Keratinocyte (primary cell): ENCODE results near the gene FAM107B. TPM values are rescaled to one million over a fixed set of nuclear protein-coding genes. Genes with fewer than 3 reads are reported as not detected.

Experiments
- DNase-seq: peaks from one replicate; pipeline ENCODE4 v3.0.0-alpha.2; 2011; ENCODE audit warnings: low read depth, missing footprints, low spot score
- FAIRE-seq: peaks from 2 replicates; lab custom pipeline; 2011; peaks lifted over from hg19 to GRCh38; lab: Jason Lieb, UNC
- H2AFZ ChIP-seq: 2 replicates; pipeline ENCODE4 v1.6.0; 2012; ENCODE audit warnings: low read length, control low read depth, inconsistent platforms; ENCODE audit not compliant: control insufficient read depth
- H3K27ac ChIP-seq: 2 replicates; pipeline ENCODE4 v1.5.1; 2011; ENCODE audit warnings: low read length; ENCODE audit not compliant: control insufficient read depth, insufficient read depth
- H3K27me3 ChIP-seq: 3 replicates; pipeline ENCODE4 v1.6.0; 2011; ENCODE audit warnings: low read length; ENCODE audit not compliant: control insufficient read depth, insufficient read depth; ENCODE audit errors: extremely low read depth
- H3K36me3 ChIP-seq, 2 experiments: 2 replicates in 1 of 2; 3 replicates in 1 of 2; pipeline ENCODE4 v1.5.1; 2011; ENCODE audit warnings: low read length in 2 of 2, mild to moderate bottlenecking in 1 of 2; ENCODE audit not compliant: control insufficient read depth in 2 of 2, insufficient read depth in 2 of 2; ENCODE audit errors: extremely low read depth in 1 of 2
- H3K4me1 ChIP-seq: 3 replicates; pipeline ENCODE4 v1.5.1; 2011; ENCODE audit warnings: low read length; ENCODE audit not compliant: control insufficient read depth, insufficient read depth; ENCODE audit errors: extremely low read depth
- H3K4me2 ChIP-seq: 3 replicates; pipeline ENCODE4 v1.6.0; 2011; ENCODE audit warnings: low read depth, low read length; ENCODE audit not compliant: control insufficient read depth, insufficient read depth; ENCODE audit errors: extremely low read depth
- H3K4me3 ChIP-seq, 3 experiments: fragments of 200-600 bp in 1 of 3; sonication (generic) in 1 of 3; 2 replicates in 2 of 3; 3 replicates in 1 of 3; pipeline ENCODE4 v1.5.1; 2011 to 2016; ENCODE audit warnings: low read length in 3 of 3, mild to moderate bottlenecking in 3 of 3, control low read depth in 2 of 3, inconsistent platforms in 1 of 3, low read depth in 1 of 3, mixed read lengths in 1 of 3, mixed run types in 1 of 3, moderate library complexity in 1 of 3; ENCODE audit not compliant: control insufficient read depth in 2 of 3, insufficient read depth in 2 of 3; ENCODE audit errors: extremely low read depth in 1 of 3
- H3K79me2 ChIP-seq: 2 replicates; pipeline ENCODE4 v1.6.0; 2012; ENCODE audit warnings: low read length; ENCODE audit not compliant: control insufficient read depth, insufficient read depth
- H3K9ac ChIP-seq: 3 replicates; pipeline ENCODE4 v1.6.0; 2011; ENCODE audit warnings: low read length; ENCODE audit not compliant: control insufficient read depth, insufficient read depth; ENCODE audit errors: extremely low read depth
- H3K9me1 ChIP-seq: 3 replicates; pipeline ENCODE4 v1.6.0; 2011; ENCODE audit warnings: low read length; ENCODE audit not compliant: control insufficient read depth, insufficient read depth; ENCODE audit errors: extremely low read depth
- H3K9me3 ChIP-seq: 2 replicates; pipeline ENCODE4 v1.5.1; 2012; ENCODE audit warnings: low read depth, low read length; ENCODE audit not compliant: control insufficient read depth
- H4K20me1 ChIP-seq: 3 replicates; pipeline ENCODE4 v1.6.0; 2011; ENCODE audit warnings: low read length; ENCODE audit not compliant: control insufficient read depth, insufficient read depth; ENCODE audit errors: extremely low read depth
- CTCF ChIP-seq, 3 experiments: IDR thresholded peaks in 1 of 3; conservative IDR thresholded peaks in 1 of 3; optimal IDR thresholded peaks in 1 of 3; 2 replicates in 2 of 3; 3 replicates in 1 of 3; pipeline versions ENCODE3 to v1.5.1; 2011; ENCODE audit warnings: low read length in 3 of 3, mild to moderate bottlenecking in 3 of 3, moderate library complexity in 2 of 3, control low read depth in 1 of 3, inconsistent platforms in 1 of 3; ENCODE audit not compliant: insufficient read depth in 2 of 3; ENCODE audit errors: extremely low read depth in 1 of 3
- EZH2 ChIP-seq: IDR thresholded peaks from one replicate; pipeline ENCODE4 v1.6.1; 2012; ENCODE audit warnings: inconsistent platforms, mild to moderate bottlenecking, low read length, moderate library complexity
- dilution Hi-C: fragments of 300-500 bp; cut with MboI; formaldehyde crosslinking; loops from one replicate; pipeline ENCODE4 v1.7.0; 2020; ENCODE audit warnings: low sequenced_read_pairs; ENCODE audit not compliant: extremely low pct_ligation_motif_present
- polyA plus RNA-seq, 5 experiments: library from polyadenylated mRNA; depleted of rRNA in 3 of 5; stranded (reverse) in 3 of 5; stranded (forward) in 1 of 5; unstranded in 1 of 5; fragments of >200 nt; gene quantifications; 1 replicate in 1 of 5; 2 replicates in 3 of 5; 3 replicates in 1 of 5; pipeline versions ENCODE4 v1.2.1 to v1.2.3, GENCODE V29; 2011 to 2012; ENCODE audit warnings: missing spikeins in 2 of 5, low read depth in 1 of 5, low replicate concordance in 1 of 5

FAM107B gene
- polyA plus RNA-seq, 1 donor (not counting 4 experiments of a cell fraction or from before 2014, with no cell fraction given) = 8.7 TPM

GRCh38 chr10:14547816-14548215, 226.9 kb downstream of the FAM107B start:
- Histone ChIP-seq H3K79me2 (no peaks in the 10 kb centered on the region), H4K20me1 (no peaks in the 10 kb centered on the region), H3K9me1 (no peaks in the 10 kb centered on the region), H3K9ac (no peak overlapping the region), H3K4me3 (no peak overlapping the region), H3K27me3 (no peaks in the 10 kb centered on the region), H3K36me3 (peaks cover 0 to 3% of the 10 kb centered on the region in 2 experiments), H2AFZ (no peak overlapping the region), H3K4me2 (no peak overlapping the region), H3K9me3 (no peaks in the 10 kb centered on the region), H3K27ac (no peak overlapping the region), H3K4me1 (no peaks in the 10 kb centered on the region)
- DNase-seq (no peak), FAIRE-seq (no peak)
- no peak for TF ChIP-seq CTCF (optimal IDR thresholded peaks at IDR 0.05 in 1 of 3, IDR thresholded peaks at IDR 0.05 in 1 of 3, conservative IDR thresholded peaks at IDR 0.05 in 1 of 3; ENCODE audit: extremely low read depth in 1 of 3, insufficient read depth in 2 of 3, low read length in 3 of 3)
- TF ChIP-seq EZH2 = no peak
- dilution Hi-C loops = no loop called here

- H2AFZ ChIP-seq = no peak overlapping the region
- H3K79me2 ChIP-seq = no peaks in the 10 kb centered on the region
- H3K27me3 ChIP-seq = no peaks in the 10 kb centered on the region
- H3K4me1 ChIP-seq = no peaks in the 10 kb centered on the region
- no peaks in the 10 kb centered on the region for H3K36me3 ChIP-seq
- no peaks in the 10 kb centered on the region for H3K9me1 ChIP-seq
- H3K4me3 ChIP-seq = no peak overlapping the region
- no peak overlapping the region for H3K27ac ChIP-seq
- H3K9me3 ChIP-seq = no peaks in the 10 kb centered on the region
- H4K20me1 ChIP-seq = no peaks in the 10 kb centered on the region
- no peak overlapping the region for H3K9ac ChIP-seq
- dilution Hi-C loops = no loop called here
- TF ChIP-seq EZH2 (no peak), CTCF (optimal IDR thresholded peaks at IDR 0.05 in 1 of 3, IDR thresholded peaks at IDR 0.05 in 1 of 3, conservative IDR thresholded peaks at IDR 0.05 in 1 of 3; ENCODE audit: extremely low read depth in 1 of 3, insufficient read depth in 2 of 3, low read length in 3 of 3) (no peak)
- FAIRE-seq = peak; percentile 51
- H3K4me2 ChIP-seq = no peak overlapping the region
- no peak for DNase-seq
Measured at GRCh38 chr10:14545827-14546226, 228.9 kb downstream of the FAM107B start.
